NB4 (cell line): Measurements from ENCODE around the gene ZMYM1.

Source experiments
- DNase-seq: peaks from one replicate; pipeline ENCODE4 v3.0.0; 2010; ENCODE audit warnings: low read depth
- H3K4me3 ChIP-seq: one replicate; pipeline ENCODE4 v1.5.1; 2011; ENCODE audit warnings: mild to moderate bottlenecking, low read depth, low read length, moderate library complexity
- MYC ChIP-seq: IDR thresholded peaks from 2 replicates; pipeline ENCODE4 v1.6.1; 2011; ENCODE audit warnings: low read depth, low read length
- POLR2A ChIP-seq: IDR thresholded peaks from 2 replicates; pipeline ENCODE4 v1.6.1; 2011; ENCODE audit warnings: mild to moderate bottlenecking; ENCODE audit not compliant: insufficient read length; ENCODE audit errors: extremely low read depth
- TF ChIP-seq, protein P1 (sequence below): IDR thresholded peaks from one replicate; pipeline ENCODE4 v1.5.1; 2012; ENCODE audit warnings: low read depth, low read length
- TF ChIP-seq, protein P2 (sequence below): IDR thresholded peaks from 2 replicates; pipeline ENCODE4 v1.6.1; 2011; ENCODE audit warnings: low read depth, low read length

ZMYM1 gene

DNA sequence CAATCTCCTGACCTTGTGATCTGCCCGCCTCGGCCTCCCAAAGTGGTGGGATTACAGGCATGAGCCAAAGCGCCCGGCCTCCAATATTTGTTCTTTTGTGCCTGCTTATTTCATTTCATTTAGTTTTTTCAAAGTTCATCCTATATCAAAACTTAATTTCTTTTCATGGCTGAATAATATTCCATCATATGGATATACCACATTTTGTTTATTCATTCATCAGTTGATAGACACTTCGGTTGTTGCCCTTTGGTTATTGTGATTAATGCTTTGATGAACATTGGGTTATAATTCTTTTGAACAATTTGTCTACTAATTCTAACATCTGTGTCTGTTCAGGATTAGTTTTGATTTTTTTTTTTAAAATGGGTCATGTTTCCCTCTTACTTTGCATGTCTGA, 72.0 kb downstream of the ZMYM1 start:
- H3K4me3 ChIP-seq = no peak overlapping the region
- TF ChIP-seq MYC (no peak), POLR2A (no peak)
- TF ChIP-seq, protein P1, sequence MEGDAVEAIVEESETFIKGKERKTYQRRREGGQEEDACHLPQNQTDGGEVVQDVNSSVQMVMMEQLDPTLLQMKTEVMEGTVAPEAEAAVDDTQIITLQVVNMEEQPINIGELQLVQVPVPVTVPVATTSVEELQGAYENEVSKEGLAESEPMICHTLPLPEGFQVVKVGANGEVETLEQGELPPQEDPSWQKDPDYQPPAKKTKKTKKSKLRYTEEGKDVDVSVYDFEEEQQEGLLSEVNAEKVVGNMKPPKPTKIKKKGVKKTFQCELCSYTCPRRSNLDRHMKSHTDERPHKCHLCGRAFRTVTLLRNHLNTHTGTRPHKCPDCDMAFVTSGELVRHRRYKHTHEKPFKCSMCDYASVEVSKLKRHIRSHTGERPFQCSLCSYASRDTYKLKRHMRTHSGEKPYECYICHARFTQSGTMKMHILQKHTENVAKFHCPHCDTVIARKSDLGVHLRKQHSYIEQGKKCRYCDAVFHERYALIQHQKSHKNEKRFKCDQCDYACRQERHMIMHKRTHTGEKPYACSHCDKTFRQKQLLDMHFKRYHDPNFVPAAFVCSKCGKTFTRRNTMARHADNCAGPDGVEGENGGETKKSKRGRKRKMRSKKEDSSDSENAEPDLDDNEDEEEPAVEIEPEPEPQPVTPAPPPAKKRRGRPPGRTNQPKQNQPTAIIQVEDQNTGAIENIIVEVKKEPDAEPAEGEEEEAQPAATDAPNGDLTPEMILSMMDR = no peak
- TF ChIP-seq, protein P2, sequence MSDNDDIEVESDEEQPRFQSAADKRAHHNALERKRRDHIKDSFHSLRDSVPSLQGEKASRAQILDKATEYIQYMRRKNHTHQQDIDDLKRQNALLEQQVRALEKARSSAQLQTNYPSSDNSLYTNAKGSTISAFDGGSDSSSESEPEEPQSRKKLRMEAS = no peak
- DNase-seq = no peak

- H3K4me3 ChIP-seq = no peak overlapping the region
- no peak for DNase-seq
- TF ChIP-seq, protein P1 = no peak
- no peak for TF ChIP-seq POLR2A
- TF ChIP-seq, protein P2 = no peak
- no peak for TF ChIP-seq MYC
Observed at GRCh38 chr1:35164893-35165292, 85.7 kb downstream of the ZMYM1 start.
